ENCODE data around the gene DRAM2.

The DRAM2 gene

GRCh38 chr1:111139956-111140679, at the start of gene DRAM2, which contains the start of gene CEPT1:
TSS of gene DRAM2 (minus strand) at chr1:111140093. CDS start at chr1:111131554, 8,539 bp downstream.
TSS of gene CEPT1 (plus strand) at chr1:111140223. CDS start at chr1:111147715, 7,492 bp downstream.
- peak; percentile 93 for DNase-seq (ENCODE audit: low spot score)

GRCh38 chr1:111184663-111185062, 44.8 kb upstream of the DRAM2 start:
- no peak for DNase-seq (ENCODE audit: low spot score)

GRCh38 chr1:111183308-111184069, 43.6 kb upstream of the DRAM2 start:
- DNase-seq (ENCODE audit: low spot score): no peak

- DNase-seq (ENCODE audit: low spot score): no peak
Observed at GRCh38 chr1:111182052-111182451, 42.2 kb upstream of the DRAM2 start.

- no peak for DNase-seq (ENCODE audit: low spot score)
Observed at GRCh38 chr1:111179968-111180533, 40.2 kb upstream of the DRAM2 start.

GRCh38 chr1:111176678-111177077, 36.8 kb upstream of the DRAM2 start:
- DNase-seq (ENCODE audit: low spot score): no peak

- DNase-seq (ENCODE audit: low spot score): no peak
Observed at GRCh38 chr1:111175349-111175748, 35.5 kb upstream of the DRAM2 start.

GRCh38 chr1:111174070-111174469, 34.2 kb upstream of the DRAM2 start:
- no peak for DNase-seq (ENCODE audit: low spot score)

GRCh38 chr1:111172463-111172862, 32.6 kb upstream of the DRAM2 start:
- DNase-seq (ENCODE audit: low spot score): no peak

- no peak for DNase-seq (ENCODE audit: low spot score)
Observed at GRCh38 chr1:111164151-111164550, 24.3 kb upstream of the DRAM2 start.

- no peak for DNase-seq (ENCODE audit: low spot score)
Observed at GRCh38 chr1:111163363-111163762, 23.5 kb upstream of the DRAM2 start.

GRCh38 chr1:111162488-111162880, 22.6 kb upstream of the DRAM2 start:
- DNase-seq (ENCODE audit: low spot score): no peak

- no peak for DNase-seq (ENCODE audit: low spot score)
Observed at GRCh38 chr1:111161843-111162487, 22.1 kb upstream of the DRAM2 start.

GRCh38 chr1:111157431-111157830, 17.5 kb upstream of the DRAM2 start:
- no peak for DNase-seq (ENCODE audit: low spot score)

- no peak for DNase-seq (ENCODE audit: low spot score)
Observed at GRCh38 chr1:111154021-111154999, 14.4 kb upstream of the DRAM2 start.

GRCh38 chr1:111151838-111152237, 11.9 kb upstream of the DRAM2 start:
- no peak for DNase-seq (ENCODE audit: low spot score)

- no peak for DNase-seq (ENCODE audit: low spot score)
Observed at GRCh38 chr1:111148376-111148881, 8.5 kb upstream of the DRAM2 start.

GRCh38 chr1:111147948-111148347, 8.1 kb upstream of the DRAM2 start:
- DNase-seq (ENCODE audit: low spot score): no peak

- no peak for DNase-seq (ENCODE audit: low spot score)
Observed at GRCh38 chr1:111145963-111146768, 6.3 kb upstream of the DRAM2 start.

- DNase-seq (ENCODE audit: low spot score): no peak
Observed at GRCh38 chr1:111145542-111145941, 5.6 kb upstream of the DRAM2 start.

All from LoVo (cell line).